Activated CD4-positive, alpha-beta T cell treated with anti-CD3 and anti-CD28 coated beads, Interleukin-2, amount 10 ng/mL, durations not matched to agents 24 days and 14 days (primary cell): ENCODE data around the gene EFHD2. TPM values are rescaled to one million over a fixed set of nuclear protein-coding genes. Genes with fewer than 3 reads are reported as not detected.
"Not testable (repeated sequence)": the region's sequence is repeated elsewhere in the genome, so short reads cannot be mapped to it uniquely, and the experiment has no call there.

ENCODE experiments used
- DNase-seq: peaks from one replicate; pipeline ENCODE4 v3.0.0; 2022
- H3K27ac Mint-ChIP-seq: one replicate; pipeline ENCODE4 v1.8.0; 2022; ENCODE audit warnings: mild to moderate bottlenecking, mixed read lengths
- H3K27me3 Mint-ChIP-seq: one replicate; pipeline ENCODE4 v1.8.0; 2022; ENCODE audit warnings: mixed read lengths
- H3K36me3 Mint-ChIP-seq: one replicate; pipeline ENCODE4 v1.8.0; 2022; ENCODE audit warnings: low read depth, mild to moderate bottlenecking, mixed read lengths
- H3K4me1 Mint-ChIP-seq: one replicate; pipeline ENCODE4 v1.8.0; 2021; ENCODE audit warnings: mixed read lengths
- H3K4me3 Mint-ChIP-seq: one replicate; pipeline ENCODE4 v1.8.0; 2022; ENCODE audit warnings: mild to moderate bottlenecking, moderate library complexity, mixed read lengths
- H3K9me3 Mint-ChIP-seq: one replicate; pipeline ENCODE4 v1.8.0; 2021; ENCODE audit warnings: mixed read lengths
- intact Hi-C: fragments of 100-400 bp; cut with micrococcal nuclease; formaldehyde crosslinking; loops from one replicate; pipeline ENCODE4 v1.15.1; 2023
- total RNA-seq: library from RNA; stranded (reverse); gene quantifications from 2 replicates; pipeline ENCODE4 v1.2.3, GENCODE V29; 2022

EFHD2 gene
- total RNA-seq, 1 donor from 2014 or later, result 92.3 TPM

- H3K4me3 Mint-ChIP-seq, H3K9me3 Mint-ChIP-seq, H3K27ac Mint-ChIP-seq, DNase-seq, H3K27me3 Mint-ChIP-seq, H3K4me1 Mint-ChIP-seq, intact Hi-C loops, H3K36me3 Mint-ChIP-seq: not testable (repeated sequence)
Observed at GRCh38 chr1:15466955-15467625, 57.4 kb downstream of the EFHD2 start.

- H3K9me3 Mint-ChIP-seq, result no peaks in the 10 kb centered on the region
- intact Hi-C loops, result no loop called here
- no peaks in the 10 kb centered on the region for H3K4me1 Mint-ChIP-seq
- no peak overlapping the region for H3K4me3 Mint-ChIP-seq
- no peak overlapping the region for H3K27ac Mint-ChIP-seq
- H3K27me3 Mint-ChIP-seq, result peaks cover 2% of the 10 kb centered on the region
- no peaks in the 10 kb centered on the region for H3K36me3 Mint-ChIP-seq
- DNase-seq, result no peak
Observed at GRCh38 chr1:15468145-15468544, 58.5 kb downstream of the EFHD2 start.

- H3K9me3 Mint-ChIP-seq, result no peaks in the 10 kb centered on the region
- no peaks in the 10 kb centered on the region for H3K36me3 Mint-ChIP-seq
- no peak overlapping the region for H3K27ac Mint-ChIP-seq
- H3K4me3 Mint-ChIP-seq, result no peak overlapping the region
- no peak for DNase-seq
- no peaks in the 10 kb centered on the region for H3K4me1 Mint-ChIP-seq
- peaks cover 2% of the 10 kb centered on the region for H3K27me3 Mint-ChIP-seq
- intact Hi-C loops, result no loop called here
Observed at GRCh38 chr1:15469361-15469760, 59.7 kb downstream of the EFHD2 start.

GRCh38 chr1:15469821-15470448 is 60.2 kb downstream of the EFHD2 start:
- intact Hi-C loops, H3K9me3 Mint-ChIP-seq: not testable (repeated sequence)

GRCh38 chr1:15471067-15471466 is 61.4 kb downstream of the EFHD2 start:
- DNase-seq, intact Hi-C loops, H3K9me3 Mint-ChIP-seq, H3K27ac Mint-ChIP-seq, H3K36me3 Mint-ChIP-seq, H3K4me3 Mint-ChIP-seq, H3K4me1 Mint-ChIP-seq, H3K27me3 Mint-ChIP-seq: not testable (repeated sequence)

More at GRCh38 chr1:15469821-15470448, 60.2 kb downstream of the EFHD2 start:
- H3K27me3 Mint-ChIP-seq, H3K36me3 Mint-ChIP-seq, H3K4me3 Mint-ChIP-seq, H3K4me1 Mint-ChIP-seq, DNase-seq, H3K27ac Mint-ChIP-seq: not testable (repeated sequence)

GRCh38 chr1:15471723-15472122 is 62.0 kb downstream of the EFHD2 start:
- H3K36me3 Mint-ChIP-seq, H3K4me3 Mint-ChIP-seq, H3K9me3 Mint-ChIP-seq, H3K27me3 Mint-ChIP-seq, DNase-seq, intact Hi-C loops, H3K27ac Mint-ChIP-seq, H3K4me1 Mint-ChIP-seq: not testable (repeated sequence)

- H3K36me3 Mint-ChIP-seq, result no peaks in the 10 kb centered on the region
Observed at GRCh38 chr1:15472587-15472986, 62.9 kb downstream of the EFHD2 start.

GRCh38 chr1:15475752-15476314 is 66.1 kb downstream of the EFHD2 start, which contains the start of gene CELA2B:
Gene CELA2B, plus strand, starts transcription at chr1:15476104. Its CDS starts 22 bp downstream, at chr1:15476126.
- H3K36me3 Mint-ChIP-seq, result no peaks in the 10 kb centered on the region
- no peaks in the 10 kb centered on the region for H3K9me3 Mint-ChIP-seq
- H3K27me3 Mint-ChIP-seq, result no peaks in the 10 kb centered on the region
- H3K4me1 Mint-ChIP-seq, result peaks cover 2% of the 10 kb centered on the region
- no peak within 1 kb of the TSS for H3K27ac Mint-ChIP-seq
- DNase-seq, result no peak
- no peak within 1 kb of the TSS for H3K4me3 Mint-ChIP-seq
- intact Hi-C loops, result no loop called here

More at GRCh38 chr1:15472587-15472986, 62.9 kb downstream of the EFHD2 start:
- Mint-ChIP-seq H3K27me3 (peaks cover 2% of the 10 kb centered on the region), H3K27ac (no peak overlapping the region), H3K4me3 (no peak overlapping the region), H3K4me1 (peaks cover 2% of the 10 kb centered on the region), H3K9me3 (no peaks in the 10 kb centered on the region)
- no peak for DNase-seq
- intact Hi-C loops, result no loop called here

GRCh38 chr1:15476927-15477326 is 67.2 kb downstream of the EFHD2 start:
- H3K9me3 Mint-ChIP-seq, result no peaks in the 10 kb centered on the region
- H3K4me1 Mint-ChIP-seq, result peaks cover 2% of the 10 kb centered on the region
- no peaks in the 10 kb centered on the region for H3K36me3 Mint-ChIP-seq
- intact Hi-C loops, result no loop called here
- no peaks in the 10 kb centered on the region for H3K27me3 Mint-ChIP-seq
- no peak for DNase-seq
- no peak overlapping the region for H3K4me3 Mint-ChIP-seq
- no peak overlapping the region for H3K27ac Mint-ChIP-seq

- Mint-ChIP-seq H3K27me3 (no peaks in the 10 kb centered on the region), H3K27ac (no peak overlapping the region), H3K36me3 (no peaks in the 10 kb centered on the region), H3K4me3 (no peak overlapping the region), H3K9me3 (no peaks in the 10 kb centered on the region), H3K4me1 (peaks cover 2% of the 10 kb centered on the region)
- DNase-seq, result no peak
- intact Hi-C loops, result no loop called here
Observed at GRCh38 chr1:15477646-15478212, 68.0 kb downstream of the EFHD2 start.

Other genes with a start within 250 kb of the EFHD2 start
- gene FHAD1, start 162.7 kb upstream of the EFHD2 start, total RNA-seq, result not detected in 2 replicates
- 0.45 TPM in 1 of 2 replicates, not detected in the other for gene CTRC, start 28.6 kb downstream of the EFHD2 start, total RNA-seq
- not detected in 2 replicates for gene CELA2A, start 46.8 kb downstream of the EFHD2 start, total RNA-seq
- not detected in 2 replicates for gene CELA2B, start 66.2 kb downstream of the EFHD2 start, total RNA-seq
- gene CASP9, start 114.3 kb downstream of the EFHD2 start, total RNA-seq, result 15.7 and 17.3 TPM in 2 replicates
- 15.4 and 16.3 TPM in 2 replicates for gene DNAJC16, start 117.0 kb downstream of the EFHD2 start, total RNA-seq
- gene AGMAT, start 175.2 kb downstream of the EFHD2 start, total RNA-seq, result 31.0 and 31.5 TPM in 2 replicates
- gene DDI2, start 207.6 kb downstream of the EFHD2 start, total RNA-seq, result 50.5 and 53.0 TPM in 2 replicates